ENCODE data around the gene ZNF462. TPM values are rescaled to one million over a fixed set of nuclear protein-coding genes. Genes with fewer than 3 reads are reported as not detected.

The ZNF462 gene
- total RNA-seq, 1 donor, result 9.8 TPM

DNA sequence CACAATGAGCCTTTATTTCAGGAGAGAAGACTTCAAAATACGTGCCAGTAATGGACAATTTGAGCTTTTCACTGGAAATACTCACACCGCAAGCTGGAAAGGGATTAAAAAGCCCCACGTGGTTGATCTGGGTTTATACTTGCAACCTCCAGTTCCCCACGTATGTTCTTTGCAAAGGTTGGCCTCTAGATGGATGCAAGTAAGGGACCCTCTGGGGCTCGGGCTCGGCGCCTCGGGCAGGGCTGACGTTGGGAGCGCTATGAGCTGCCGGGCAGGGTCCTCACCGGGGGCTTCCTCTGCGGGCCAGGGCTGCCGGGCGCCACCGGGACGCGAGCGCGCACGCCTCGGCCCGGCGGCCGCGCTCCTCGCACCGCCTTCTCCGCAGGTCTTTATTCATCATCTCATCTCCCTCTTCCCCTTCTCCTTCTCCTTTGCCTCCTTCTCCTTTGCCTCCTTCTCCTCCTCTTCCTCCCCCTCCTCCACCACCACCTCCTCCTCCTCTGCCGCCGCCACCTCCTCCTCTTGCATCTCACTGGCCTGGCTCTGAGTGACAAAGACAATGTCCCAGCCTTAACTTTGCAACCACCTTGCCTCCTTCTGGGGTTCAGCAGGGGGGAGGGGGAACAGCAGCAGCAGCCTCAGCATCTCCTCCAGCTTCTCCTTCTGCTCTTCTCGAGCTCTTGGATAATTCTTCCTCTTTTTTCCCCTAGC is 701 bp upstream of the ZNF462 start:
- Histone ChIP-seq H3K27me3 (ENCODE audit: insufficient read depth, low read length) (peaks cover 13% of the 10 kb centered on the region), H3K9me3 (ENCODE audit: low read depth, low read length) (no peaks in the 10 kb centered on the region), H3K36me3 (ENCODE audit: insufficient read depth, low read length) (no peaks in the 10 kb centered on the region), H3K79me2 (ENCODE audit: insufficient read depth, low read length) (peaks cover 19% of the 10 kb centered on the region), H3K4me3 (ENCODE audit: insufficient read depth, low read length) (peak overlapping the region; percentile 90), H2AFZ (ENCODE audit: low read length) (peak overlapping the region; percentile 97), H4K20me1 (ENCODE audit: insufficient read depth, low read length) (no peaks in the 10 kb centered on the region), H3K4me1 (ENCODE audit: insufficient read depth, low read length) (peaks cover 10% of the 10 kb centered on the region), H3K4me2 (ENCODE audit: insufficient read depth, low read length) (peak overlapping the region; percentile 98), H3K27ac (ENCODE audit: low read depth, low read length) (peak overlapping the region; percentile 79)
- peak; percentile 76 for DNase-seq (ENCODE audit: insufficient read length, low spot score, missing footprints)
- TF ChIP-seq, protein P1, sequence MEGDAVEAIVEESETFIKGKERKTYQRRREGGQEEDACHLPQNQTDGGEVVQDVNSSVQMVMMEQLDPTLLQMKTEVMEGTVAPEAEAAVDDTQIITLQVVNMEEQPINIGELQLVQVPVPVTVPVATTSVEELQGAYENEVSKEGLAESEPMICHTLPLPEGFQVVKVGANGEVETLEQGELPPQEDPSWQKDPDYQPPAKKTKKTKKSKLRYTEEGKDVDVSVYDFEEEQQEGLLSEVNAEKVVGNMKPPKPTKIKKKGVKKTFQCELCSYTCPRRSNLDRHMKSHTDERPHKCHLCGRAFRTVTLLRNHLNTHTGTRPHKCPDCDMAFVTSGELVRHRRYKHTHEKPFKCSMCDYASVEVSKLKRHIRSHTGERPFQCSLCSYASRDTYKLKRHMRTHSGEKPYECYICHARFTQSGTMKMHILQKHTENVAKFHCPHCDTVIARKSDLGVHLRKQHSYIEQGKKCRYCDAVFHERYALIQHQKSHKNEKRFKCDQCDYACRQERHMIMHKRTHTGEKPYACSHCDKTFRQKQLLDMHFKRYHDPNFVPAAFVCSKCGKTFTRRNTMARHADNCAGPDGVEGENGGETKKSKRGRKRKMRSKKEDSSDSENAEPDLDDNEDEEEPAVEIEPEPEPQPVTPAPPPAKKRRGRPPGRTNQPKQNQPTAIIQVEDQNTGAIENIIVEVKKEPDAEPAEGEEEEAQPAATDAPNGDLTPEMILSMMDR (IDR thresholded peaks at IDR 0.05; ENCODE audit: extremely low read depth, low read depth, low read length), result no peak

GRCh38 chr9:106864373-106865143 is 1.6 kb downstream of the ZNF462 start:
- peaks cover 24% of the 10 kb centered on the region for H3K79me2 ChIP-seq (ENCODE audit: insufficient read depth, low read length)
- peak overlapping the region; percentile 97 for H2AFZ ChIP-seq (ENCODE audit: low read length)

GRCh38 chr9:106866243-106866642 is 3.3 kb downstream of the ZNF462 start:
- no peaks in the 10 kb centered on the region for H3K27me3 ChIP-seq (ENCODE audit: insufficient read depth, low read length)
- no peak overlapping the region for H3K4me3 ChIP-seq (ENCODE audit: insufficient read depth, low read length)
- no peak overlapping the region for H3K27ac ChIP-seq (ENCODE audit: low read depth, low read length)
- H2AFZ ChIP-seq (ENCODE audit: low read length), result no peak overlapping the region
- no peaks in the 10 kb centered on the region for H3K36me3 ChIP-seq (ENCODE audit: insufficient read depth, low read length)
- H3K4me2 ChIP-seq (ENCODE audit: insufficient read depth, low read length), result no peak overlapping the region
- no peak for DNase-seq (ENCODE audit: insufficient read length, low spot score, missing footprints)
- peaks cover 37% of the 10 kb centered on the region for H3K79me2 ChIP-seq (ENCODE audit: insufficient read depth, low read length)
- no peaks in the 10 kb centered on the region for H3K9me3 ChIP-seq (ENCODE audit: low read depth, low read length)
- H4K20me1 ChIP-seq (ENCODE audit: insufficient read depth, low read length), result no peaks in the 10 kb centered on the region
- H3K4me1 ChIP-seq (ENCODE audit: insufficient read depth, low read length), result peaks cover 24% of the 10 kb centered on the region
- TF ChIP-seq, protein P1 (IDR thresholded peaks at IDR 0.05; ENCODE audit: extremely low read depth, low read depth, low read length), result no peak

More at GRCh38 chr9:106864373-106865143, 1.6 kb downstream of the ZNF462 start:
- Histone ChIP-seq H3K4me1 (ENCODE audit: insufficient read depth, low read length) (peaks cover 29% of the 10 kb centered on the region), H3K4me2 (ENCODE audit: insufficient read depth, low read length) (peak overlapping the region; percentile 98), H4K20me1 (ENCODE audit: insufficient read depth, low read length) (no peaks in the 10 kb centered on the region), H3K9me3 (ENCODE audit: low read depth, low read length) (no peaks in the 10 kb centered on the region), H3K27me3 (ENCODE audit: insufficient read depth, low read length) (peaks cover 9% of the 10 kb centered on the region), H3K27ac (ENCODE audit: low read depth, low read length) (peak overlapping the region; percentile 79), H3K4me3 (ENCODE audit: insufficient read depth, low read length) (peak overlapping the region; percentile 90), H3K36me3 (ENCODE audit: insufficient read depth, low read length) (no peaks in the 10 kb centered on the region)
- peak; percentile 54 for DNase-seq (ENCODE audit: insufficient read length, low spot score, missing footprints)
- TF ChIP-seq, protein P1 (IDR thresholded peaks at IDR 0.05; ENCODE audit: extremely low read depth, low read depth, low read length), result no peak

DNA sequence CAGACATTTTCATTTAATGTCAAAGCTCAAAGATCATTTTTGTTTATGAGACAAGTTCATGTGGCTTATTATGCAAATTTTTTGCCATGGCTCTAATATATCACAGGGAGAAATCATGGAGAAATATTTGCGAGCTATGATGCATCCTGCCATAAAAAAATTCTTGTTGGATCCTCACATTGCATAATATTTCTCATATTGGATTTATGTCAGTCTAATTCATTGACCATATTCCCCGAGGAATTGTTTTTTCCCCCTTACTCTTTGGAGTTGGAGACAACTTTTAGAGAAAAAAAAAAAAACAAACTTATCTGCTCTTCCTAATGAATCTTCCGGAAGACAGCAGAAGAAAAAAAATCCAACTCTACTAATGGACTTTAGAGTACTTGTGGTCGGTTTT is 4.3 kb downstream of the ZNF462 start:
- Histone ChIP-seq H4K20me1 (ENCODE audit: insufficient read depth, low read length) (no peaks in the 10 kb centered on the region), H3K9me3 (ENCODE audit: low read depth, low read length) (no peaks in the 10 kb centered on the region), H3K4me2 (ENCODE audit: insufficient read depth, low read length) (no peak overlapping the region), H3K4me1 (ENCODE audit: insufficient read depth, low read length) (peaks cover 24% of the 10 kb centered on the region), H3K27ac (ENCODE audit: low read depth, low read length) (no peak overlapping the region), H3K36me3 (ENCODE audit: insufficient read depth, low read length) (no peaks in the 10 kb centered on the region), H3K27me3 (ENCODE audit: insufficient read depth, low read length) (no peaks in the 10 kb centered on the region), H3K79me2 (ENCODE audit: insufficient read depth, low read length) (peaks cover 46% of the 10 kb centered on the region), H3K4me3 (ENCODE audit: insufficient read depth, low read length) (no peak overlapping the region), H2AFZ (ENCODE audit: low read length) (no peak overlapping the region)
- TF ChIP-seq, protein P1 (IDR thresholded peaks at IDR 0.05; ENCODE audit: extremely low read depth, low read depth, low read length), result no peak
- no peak for DNase-seq (ENCODE audit: insufficient read length, low spot score, missing footprints)
